Bronchial epithelial cell (primary cell): ENCODE measurements around the gene ACOXL. TPM values are rescaled to one million over a fixed set of nuclear protein-coding genes. Genes with fewer than 3 reads are reported as not detected.

Experiments used
- DNase-seq: peaks from one replicate; pipeline ENCODE4 v3.0.0-alpha.2; 2010; ENCODE audit warnings: low read depth
- FAIRE-seq: peaks from 2 replicates; lab custom pipeline; 2011; peaks lifted over from hg19 to GRCh38; lab: Jason Lieb, UNC
- H3K27me3 ChIP-seq: 2 replicates; pipeline ENCODE4 v1.5.1; 2011; ENCODE audit warnings: low read length; ENCODE audit not compliant: control insufficient read depth, insufficient read depth
- H3K36me3 ChIP-seq: 2 replicates; pipeline ENCODE4 v1.5.1; 2011; ENCODE audit warnings: low read length; ENCODE audit not compliant: control insufficient read depth, insufficient read depth
- H3K4me3 ChIP-seq: 2 replicates; pipeline ENCODE4 v1.5.1; 2011; ENCODE audit warnings: mild to moderate bottlenecking, low read depth, low read length, control low read depth
- total RNA-seq: library from RNA; depleted of rRNA; stranded (reverse); fragments of >200 nt; gene quantifications from 2 replicates; pipeline ENCODE4 v1.2.1, GENCODE V29; 2014
- TF ChIP-seq, protein P1 (sequence below): IDR thresholded peaks from 2 replicates; pipeline ENCODE4 v1.5.1; 2011; ENCODE audit warnings: mild to moderate bottlenecking, moderate library complexity, low read length, control low read depth, inconsistent platforms; ENCODE audit not compliant: insufficient read depth, severe bottlenecking

ACOXL gene
- total RNA-seq, 1 donor from 2014 or later: not detected

DNA sequence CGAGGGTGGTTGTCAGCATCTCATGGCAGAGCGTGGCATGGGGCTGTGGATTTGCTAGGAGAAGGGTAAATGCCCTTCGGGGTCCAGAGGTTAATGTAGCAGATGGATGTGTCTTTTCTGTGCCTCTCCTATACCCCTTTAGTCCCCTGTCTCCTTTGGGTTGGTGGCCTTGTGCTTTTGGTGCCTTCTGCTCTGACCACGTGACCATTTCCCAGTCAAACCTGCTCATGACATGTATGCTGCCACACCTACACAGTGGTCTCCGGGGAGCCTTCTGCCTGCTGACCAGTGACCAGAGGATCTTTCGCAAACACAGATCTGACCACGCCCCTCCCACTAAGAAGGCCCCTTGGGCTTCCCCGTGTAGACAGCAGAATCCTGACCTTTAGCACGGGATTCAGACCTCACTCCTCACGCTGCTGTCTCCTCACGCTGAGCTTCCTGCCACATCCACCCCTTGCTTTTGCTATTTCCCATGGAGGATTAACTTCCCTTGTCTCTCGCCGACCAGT, 116.2 kb downstream of the ACOXL start:
- TF ChIP-seq, protein P1, sequence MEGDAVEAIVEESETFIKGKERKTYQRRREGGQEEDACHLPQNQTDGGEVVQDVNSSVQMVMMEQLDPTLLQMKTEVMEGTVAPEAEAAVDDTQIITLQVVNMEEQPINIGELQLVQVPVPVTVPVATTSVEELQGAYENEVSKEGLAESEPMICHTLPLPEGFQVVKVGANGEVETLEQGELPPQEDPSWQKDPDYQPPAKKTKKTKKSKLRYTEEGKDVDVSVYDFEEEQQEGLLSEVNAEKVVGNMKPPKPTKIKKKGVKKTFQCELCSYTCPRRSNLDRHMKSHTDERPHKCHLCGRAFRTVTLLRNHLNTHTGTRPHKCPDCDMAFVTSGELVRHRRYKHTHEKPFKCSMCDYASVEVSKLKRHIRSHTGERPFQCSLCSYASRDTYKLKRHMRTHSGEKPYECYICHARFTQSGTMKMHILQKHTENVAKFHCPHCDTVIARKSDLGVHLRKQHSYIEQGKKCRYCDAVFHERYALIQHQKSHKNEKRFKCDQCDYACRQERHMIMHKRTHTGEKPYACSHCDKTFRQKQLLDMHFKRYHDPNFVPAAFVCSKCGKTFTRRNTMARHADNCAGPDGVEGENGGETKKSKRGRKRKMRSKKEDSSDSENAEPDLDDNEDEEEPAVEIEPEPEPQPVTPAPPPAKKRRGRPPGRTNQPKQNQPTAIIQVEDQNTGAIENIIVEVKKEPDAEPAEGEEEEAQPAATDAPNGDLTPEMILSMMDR: no peak
- no peak for FAIRE-seq
- H3K36me3 ChIP-seq: no peaks in the 10 kb centered on the region
- H3K27me3 ChIP-seq: no peaks in the 10 kb centered on the region
- H3K4me3 ChIP-seq: no peak overlapping the region
- no peak for DNase-seq

DNA sequence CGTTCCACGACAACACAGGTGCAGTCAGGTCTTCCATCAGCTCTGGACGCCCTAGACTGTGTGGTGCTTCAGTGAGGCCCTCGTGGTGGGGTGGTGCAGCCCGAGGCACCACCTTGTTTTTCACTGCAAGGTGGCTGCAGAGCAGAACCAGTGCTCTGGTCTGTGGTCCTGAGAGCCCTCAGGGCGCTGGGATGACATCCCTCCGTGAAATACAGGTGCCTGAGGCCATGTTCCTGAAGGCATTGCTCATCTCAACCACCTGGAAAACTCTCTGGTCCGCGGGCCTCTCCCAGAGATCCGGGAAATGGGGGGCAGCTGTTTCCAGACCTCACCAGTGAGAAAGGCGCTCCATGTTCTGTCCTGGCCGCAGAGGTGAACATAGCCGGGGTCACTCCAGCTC, 119.2 kb downstream of the ACOXL start:
- Histone ChIP-seq H3K27me3 (no peaks in the 10 kb centered on the region), H3K4me3 (no peak overlapping the region), H3K36me3 (no peaks in the 10 kb centered on the region)
- TF ChIP-seq, protein P1: no peak
- FAIRE-seq (no peak), DNase-seq (no peak)

DNA sequence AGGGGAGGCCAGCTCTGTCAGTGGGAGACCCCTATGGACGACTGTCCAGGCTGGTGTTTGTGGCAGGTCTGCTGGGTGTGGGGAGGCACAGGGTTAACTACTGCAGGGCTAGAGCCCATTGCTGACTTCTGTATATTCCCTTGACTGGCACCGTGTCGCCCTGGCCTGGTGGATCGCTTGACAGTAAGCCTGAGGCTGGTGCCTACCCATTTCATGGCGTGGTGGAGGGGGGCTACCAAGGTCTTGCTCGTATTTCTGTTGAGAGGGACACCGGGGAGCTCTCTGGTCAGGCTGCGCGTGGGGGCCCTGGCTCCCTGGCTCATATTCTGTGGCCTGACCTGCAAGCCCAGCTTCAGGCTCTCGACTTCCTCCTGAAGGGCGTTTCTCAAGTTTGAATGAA, 119.7 kb downstream of the ACOXL start:
- FAIRE-seq: no peak

DNA sequence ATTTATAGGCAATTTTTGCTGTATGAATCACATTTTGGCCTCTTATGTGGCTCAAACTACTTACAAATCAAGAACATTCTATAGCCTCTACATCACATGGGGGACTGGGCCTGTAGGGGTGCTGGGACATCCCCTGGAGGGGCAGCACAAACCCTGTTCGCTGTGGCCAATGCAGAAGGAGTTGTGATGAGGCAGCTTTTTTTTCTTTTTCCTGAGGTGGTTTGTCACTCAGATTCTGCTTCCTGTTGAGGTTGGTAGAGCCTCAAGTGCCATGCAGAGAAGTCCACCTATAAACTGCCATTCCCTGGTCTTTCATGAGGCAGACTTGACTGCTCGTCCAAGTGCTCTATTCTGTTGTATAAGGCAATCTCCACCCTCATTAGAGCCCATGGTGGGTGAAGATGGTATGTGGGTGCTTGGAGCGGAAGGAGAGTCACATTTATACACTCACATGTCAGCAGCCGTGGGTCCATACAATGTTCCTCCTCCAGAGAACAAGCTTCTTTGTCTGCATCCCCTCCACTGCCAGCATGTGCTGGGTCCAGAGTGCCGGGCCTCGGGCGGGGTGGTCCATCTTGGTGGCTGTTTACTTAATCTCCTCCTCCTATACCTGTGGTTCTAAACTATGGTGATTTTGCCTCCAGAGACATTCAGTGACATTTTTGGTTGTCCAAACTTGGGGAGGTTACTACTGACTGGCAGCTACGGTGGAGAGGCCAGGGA, 120.3 kb downstream of the ACOXL start:
- Histone ChIP-seq H3K36me3 (no peaks in the 10 kb centered on the region), H3K27me3 (no peaks in the 10 kb centered on the region), H3K4me3 (no peak overlapping the region)
- DNase-seq (no peak), FAIRE-seq (no peak)
- TF ChIP-seq, protein P1: no peak

More for the DNA sequence above, 119.7 kb downstream of the ACOXL start:
- H3K27me3 ChIP-seq: no peaks in the 10 kb centered on the region
- DNase-seq: no peak
- no peak overlapping the region for H3K4me3 ChIP-seq
- no peaks in the 10 kb centered on the region for H3K36me3 ChIP-seq
- TF ChIP-seq, protein P1: no peak

DNA sequence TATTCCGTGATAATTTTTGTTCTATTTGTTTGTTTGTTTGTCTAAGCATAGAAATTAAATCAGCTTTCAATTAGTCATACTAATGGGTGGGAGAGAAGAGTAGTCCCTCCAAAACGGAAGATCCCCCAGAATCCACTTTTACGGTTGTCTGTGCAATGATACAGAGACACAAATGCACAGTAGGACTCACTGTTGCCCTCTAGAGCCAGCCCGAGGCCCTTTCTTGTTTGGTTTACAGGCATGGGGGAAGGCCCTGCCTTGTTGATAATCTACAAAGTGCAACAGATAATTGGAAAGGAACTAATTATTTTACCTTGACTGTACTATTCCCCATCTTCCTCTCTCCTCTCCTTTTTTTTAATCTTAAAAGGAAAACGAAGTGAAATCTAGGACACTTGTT, 121.1 kb downstream of the ACOXL start:
- TF ChIP-seq, protein P1: peak; percentile 68
- DNase-seq: peak; percentile 42
- no peak overlapping the region for H3K4me3 ChIP-seq
- no peak for FAIRE-seq
- no peaks in the 10 kb centered on the region for H3K36me3 ChIP-seq
- no peaks in the 10 kb centered on the region for H3K27me3 ChIP-seq
